Activated naive CD8-positive, alpha-beta T cell treated with anti-CD3 and anti-CD28 coated beads, Interleukin-2, amount 50 U/mL, for 24 hours (primary cell): ENCODE measurements around the gene DHFR2.
"Not testable (repeated sequence)": the region's sequence is repeated elsewhere in the genome, so short reads cannot be mapped to it uniquely, and the experiment has no call there.

Source experiments
- ATAC-seq: fragments of 150-1000 bp; cut with Tn5 transposase; one replicate; pipeline ENCODE4 v1.10.0; 2021
- DNase-seq: peaks from one replicate; pipeline ENCODE4 v3.0.0; 2021
- H3K27ac Mint-ChIP-seq: one replicate; pipeline ENCODE4 v1.8.0; 2021; ENCODE audit warnings: mild to moderate bottlenecking, mixed read lengths
- H3K27me3 Mint-ChIP-seq: one replicate; pipeline ENCODE4 v1.8.0; 2021; ENCODE audit warnings: mixed read lengths
- H3K36me3 Mint-ChIP-seq: one replicate; pipeline ENCODE4 v1.8.0; 2021; ENCODE audit warnings: low read depth, mixed read lengths
- H3K4me1 Mint-ChIP-seq: one replicate; pipeline ENCODE4 v1.8.0; 2021; ENCODE audit warnings: mixed read lengths
- H3K4me3 Mint-ChIP-seq: one replicate; pipeline ENCODE4 v1.8.0; 2021; ENCODE audit warnings: mild to moderate bottlenecking, moderate library complexity, mixed read lengths
- H3K9me3 Mint-ChIP-seq: one replicate; pipeline ENCODE4 v1.8.0; 2021; ENCODE audit warnings: mixed read lengths

The DHFR2 gene

DNA sequence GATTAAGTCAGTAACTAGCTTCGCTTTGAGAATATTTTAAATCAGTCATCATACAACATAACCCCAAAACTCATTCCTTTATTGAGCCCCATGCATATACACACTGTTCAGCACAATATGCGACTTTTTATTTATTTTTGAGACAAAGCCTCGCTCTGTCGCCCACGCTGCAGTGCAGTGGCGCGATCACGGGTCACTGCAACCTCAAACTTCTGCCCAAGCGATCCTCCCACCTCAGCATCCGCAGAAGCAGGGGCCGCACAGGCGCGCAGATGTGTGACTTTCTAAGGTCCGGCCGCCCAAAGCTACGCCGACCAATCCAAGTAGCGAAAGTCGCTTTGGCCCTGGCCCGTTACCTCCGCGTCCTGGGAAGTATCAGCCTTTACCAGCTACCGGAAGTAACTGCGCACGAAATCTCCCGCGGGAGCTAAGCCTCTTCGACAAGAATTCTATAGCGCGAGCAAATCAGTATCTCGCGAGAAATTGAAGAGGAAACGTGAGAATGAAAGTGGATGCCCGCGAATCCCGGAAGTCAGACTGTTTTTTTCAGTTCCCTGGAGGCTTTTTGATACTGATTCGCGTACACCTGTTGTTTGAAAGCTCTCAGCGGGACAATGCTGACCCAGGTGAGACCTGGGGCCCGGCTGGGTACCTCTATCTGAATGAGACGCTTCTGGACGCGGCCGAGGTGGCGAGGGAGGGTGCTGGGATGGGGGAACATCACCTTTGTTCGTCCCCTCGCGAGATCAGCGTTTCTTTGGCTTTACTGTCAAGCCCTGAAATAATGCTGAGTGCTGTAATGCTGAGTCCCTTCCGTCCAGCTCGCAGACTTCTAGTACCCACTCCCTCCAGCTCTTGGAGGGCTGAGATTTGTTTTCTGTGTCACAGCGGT lies at the start of gene DHFR2, which contains the start of gene NSUN3:
TSS of gene DHFR2 (minus strand) at position 404 of the 892 bp plus-strand sequence. CDS start 1,405 bp downstream, outside the sequence.
TSS of gene NSUN3 (plus strand) at position 549 of the 892 bp plus-strand sequence. CDS start at position 615, 66 bp downstream.
- ATAC-seq (peak; percentile 88), DNase-seq (peak; percentile 81)
- Mint-ChIP-seq H3K4me3 (peak within 1 kb of the TSS; percentile 99), H3K4me1 (peaks cover 53% of the 10 kb centered on the region), H3K36me3 (peaks cover 38% of the 10 kb centered on the region), H3K9me3 (no peaks in the 10 kb centered on the region), H3K27ac (peak within 1 kb of the TSS; percentile 99), H3K27me3 (no peaks in the 10 kb centered on the region)

GRCh38 chr3:94110854-94111253 lies 48.1 kb upstream of the DHFR2 start:
- Mint-ChIP-seq H3K36me3 (peaks cover 27% of the 10 kb centered on the region), H3K4me1 (no peaks in the 10 kb centered on the region), H3K27ac (no peak overlapping the region), H3K4me3 (no peak overlapping the region), H3K9me3 (no peaks in the 10 kb centered on the region), H3K27me3 (no peaks in the 10 kb centered on the region)
- DNase-seq, result no peak
- no peak for ATAC-seq

DNA sequence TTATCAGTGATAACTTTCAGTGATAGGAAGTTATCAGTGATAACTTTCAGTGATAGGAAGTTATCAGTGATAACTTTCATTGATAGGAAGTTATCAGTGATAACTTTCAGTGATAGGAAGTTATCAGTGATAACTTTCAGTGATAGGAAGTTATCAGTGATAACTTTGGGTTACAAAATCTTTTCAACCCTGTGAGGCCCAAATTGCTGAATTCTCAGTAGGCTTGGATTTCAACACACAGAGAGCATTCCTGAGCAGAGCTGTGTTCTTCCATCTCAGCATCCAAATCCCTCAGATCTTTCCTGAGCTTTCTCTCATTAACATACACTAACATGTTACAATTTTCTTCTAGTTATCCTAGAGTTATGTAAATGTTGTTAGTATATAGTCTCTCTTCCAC lies 47.5 kb upstream of the DHFR2 start:
- H3K36me3 Mint-ChIP-seq, result peaks cover 26% of the 10 kb centered on the region
- not testable (repeated sequence) for H3K4me1 Mint-ChIP-seq, H3K27me3 Mint-ChIP-seq, DNase-seq, H3K4me3 Mint-ChIP-seq, H3K9me3 Mint-ChIP-seq, H3K27ac Mint-ChIP-seq, ATAC-seq

DNA sequence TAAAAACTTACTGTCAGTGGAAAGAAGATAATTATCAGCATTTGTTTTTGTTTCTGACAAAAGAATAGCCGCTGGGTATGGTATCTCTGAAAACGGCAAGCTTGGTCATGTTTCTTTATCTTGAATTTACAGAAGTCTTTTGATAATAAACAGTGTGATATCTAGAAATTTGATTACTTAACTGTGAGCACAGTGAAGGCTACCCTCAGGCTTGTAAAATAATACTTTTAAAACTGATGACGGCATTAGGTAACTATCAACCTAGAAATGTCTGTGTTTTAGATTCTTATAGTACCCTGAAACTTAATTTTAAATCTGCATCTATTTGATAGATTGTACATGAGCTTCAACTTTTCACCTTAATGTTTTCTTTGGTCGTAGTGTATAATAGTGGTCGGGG lies 43.6 kb upstream of the DHFR2 start:
- Mint-ChIP-seq H3K36me3 (peaks cover 18% of the 10 kb centered on the region), H3K27ac (no peak overlapping the region), H3K4me1 (no peaks in the 10 kb centered on the region), H3K9me3 (no peaks in the 10 kb centered on the region), H3K27me3 (no peaks in the 10 kb centered on the region), H3K4me3 (no peak overlapping the region)
- DNase-seq (no peak), ATAC-seq (no peak)

DNA sequence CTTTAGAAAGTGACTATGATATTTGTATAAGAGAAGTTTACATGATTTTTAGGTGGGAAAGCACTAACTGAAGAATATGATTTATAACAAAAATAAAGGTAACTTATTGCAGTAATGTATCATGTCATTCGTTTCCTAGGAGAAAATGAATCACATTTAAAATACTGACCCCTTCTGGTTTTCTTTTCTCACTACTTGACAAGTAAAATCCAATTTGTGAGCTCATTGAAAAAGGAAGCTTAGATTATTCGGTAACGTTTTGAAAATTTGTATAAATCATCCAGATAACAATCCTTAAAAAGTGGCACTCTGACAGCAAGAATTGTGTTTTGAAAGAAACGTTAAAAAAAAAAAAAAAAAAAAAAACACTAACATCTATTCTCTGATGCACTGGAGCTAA lies 39.1 kb upstream of the DHFR2 start:
- DNase-seq, result no peak
- H3K27me3 Mint-ChIP-seq, result no peaks in the 10 kb centered on the region
- H3K4me3 Mint-ChIP-seq, result no peak overlapping the region
- no peak for ATAC-seq
- H3K4me1 Mint-ChIP-seq, result peaks cover 3% of the 10 kb centered on the region
- H3K27ac Mint-ChIP-seq, result no peak overlapping the region
- H3K36me3 Mint-ChIP-seq, result peaks cover 30% of the 10 kb centered on the region
- no peaks in the 10 kb centered on the region for H3K9me3 Mint-ChIP-seq

GRCh38 chr3:94099311-94099710 lies 36.6 kb upstream of the DHFR2 start:
- Mint-ChIP-seq H3K9me3 (no peaks in the 10 kb centered on the region), H3K4me3 (no peak overlapping the region), H3K36me3 (peaks cover 29% of the 10 kb centered on the region), H3K27me3 (no peaks in the 10 kb centered on the region), H3K27ac (no peak overlapping the region), H3K4me1 (peaks cover 3% of the 10 kb centered on the region)
- DNase-seq (no peak), ATAC-seq (no peak)

DNA sequence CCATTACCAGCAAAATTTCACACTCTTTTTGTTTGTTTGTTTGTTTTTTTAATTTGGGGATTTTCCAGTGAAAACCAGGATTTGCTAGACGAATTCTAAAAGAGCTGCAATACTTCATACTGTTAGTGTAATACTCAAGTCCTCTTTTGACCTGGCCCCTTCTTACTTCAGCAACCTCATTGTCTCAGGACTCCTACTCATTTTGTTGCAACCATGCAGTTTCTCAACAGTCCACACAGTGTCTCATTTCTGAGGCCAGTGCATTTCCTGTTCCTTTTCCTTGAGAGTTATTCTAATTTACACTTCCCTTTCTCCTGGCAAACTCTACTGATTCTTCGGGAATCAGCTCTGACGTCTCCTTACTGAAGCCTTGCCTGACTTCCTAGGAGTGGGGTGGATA lies 35.7 kb upstream of the DHFR2 start:
- Mint-ChIP-seq H3K27me3 (no peaks in the 10 kb centered on the region), H3K4me1 (peaks cover 3% of the 10 kb centered on the region), H3K4me3 (no peak overlapping the region), H3K27ac (no peak overlapping the region), H3K9me3 (no peaks in the 10 kb centered on the region), H3K36me3 (peaks cover 29% of the 10 kb centered on the region)
- no peak for DNase-seq
- ATAC-seq, result no peak

DNA sequence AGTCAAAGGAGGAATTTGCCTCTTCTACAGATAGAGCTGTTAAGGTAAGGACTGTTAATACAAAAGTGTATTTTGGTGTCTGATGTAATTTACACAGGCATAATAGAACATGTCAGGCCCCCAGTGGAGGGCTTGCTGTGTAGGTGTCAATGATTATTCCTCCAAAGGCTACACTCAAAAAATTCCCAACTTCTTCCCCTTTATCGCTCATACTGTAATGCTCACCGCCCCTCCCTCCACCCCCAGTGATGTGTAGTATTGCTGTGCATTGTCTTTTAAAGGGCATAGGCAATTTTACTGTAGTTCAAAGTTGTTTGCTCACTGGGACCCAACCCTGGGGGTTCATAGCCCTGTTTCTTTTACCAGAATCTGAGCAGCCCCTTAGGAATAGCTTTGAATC lies 32.4 kb upstream of the DHFR2 start:
- Mint-ChIP-seq H3K36me3 (peaks cover 36% of the 10 kb centered on the region), H3K4me1 (peaks cover 3% of the 10 kb centered on the region), H3K27ac (no peak overlapping the region), H3K27me3 (no peaks in the 10 kb centered on the region), H3K9me3 (no peaks in the 10 kb centered on the region), H3K4me3 (no peak overlapping the region)
- ATAC-seq (no peak), DNase-seq (no peak)

GRCh38 chr3:94093151-94093550 lies 30.4 kb upstream of the DHFR2 start:
- ATAC-seq, result no peak
- Mint-ChIP-seq H3K9me3 (no peaks in the 10 kb centered on the region), H3K4me3 (no peak overlapping the region)

GRCh38 chr3:94092086-94092485 lies 29.4 kb upstream of the DHFR2 start:
- H3K4me3 Mint-ChIP-seq, result no peak overlapping the region
- H3K27ac Mint-ChIP-seq, result no peak overlapping the region
- DNase-seq (no peak), ATAC-seq (no peak)
- H3K27me3 Mint-ChIP-seq, result no peaks in the 10 kb centered on the region
- no peaks in the 10 kb centered on the region for H3K9me3 Mint-ChIP-seq
- H3K36me3 Mint-ChIP-seq, result peaks cover 35% of the 10 kb centered on the region
- no peaks in the 10 kb centered on the region for H3K4me1 Mint-ChIP-seq

More at GRCh38 chr3:94093151-94093550, 30.4 kb upstream of the DHFR2 start:
- peaks cover 2% of the 10 kb centered on the region for H3K4me1 Mint-ChIP-seq
- H3K27me3 Mint-ChIP-seq, result no peaks in the 10 kb centered on the region
- H3K27ac Mint-ChIP-seq, result no peak overlapping the region
- DNase-seq, result no peak
- H3K36me3 Mint-ChIP-seq, result peaks cover 41% of the 10 kb centered on the region

- Mint-ChIP-seq H3K4me3 (no peak overlapping the region), H3K9me3 (no peaks in the 10 kb centered on the region), H3K27me3 (no peaks in the 10 kb centered on the region), H3K27ac (no peak overlapping the region), H3K36me3 (peaks cover 36% of the 10 kb centered on the region), H3K4me1 (no peaks in the 10 kb centered on the region)
- DNase-seq (no peak), ATAC-seq (no peak)
These were observed 26.4 kb upstream of the DHFR2 start for GRCh38 chr3:94089126-94089525.

GRCh38 chr3:94083261-94083660 lies 20.5 kb upstream of the DHFR2 start:
- Mint-ChIP-seq H3K4me3 (no peak overlapping the region), H3K9me3 (no peaks in the 10 kb centered on the region)

GRCh38 chr3:94082391-94082937 lies 19.7 kb upstream of the DHFR2 start:
- H3K27me3 Mint-ChIP-seq, result no peaks in the 10 kb centered on the region
- no peak overlapping the region for H3K4me3 Mint-ChIP-seq
- H3K4me1 Mint-ChIP-seq, result peaks cover 41% of the 10 kb centered on the region
- no peaks in the 10 kb centered on the region for H3K9me3 Mint-ChIP-seq
- ATAC-seq, result peak; percentile 40
- H3K27ac Mint-ChIP-seq, result no peak overlapping the region
- DNase-seq, result no peak
- peaks cover 24% of the 10 kb centered on the region for H3K36me3 Mint-ChIP-seq

More at GRCh38 chr3:94083261-94083660, 20.5 kb upstream of the DHFR2 start:
- Mint-ChIP-seq H3K27ac (no peak overlapping the region), H3K4me1 (peaks cover 37% of the 10 kb centered on the region), H3K36me3 (peaks cover 25% of the 10 kb centered on the region), H3K27me3 (no peaks in the 10 kb centered on the region)
- DNase-seq (no peak), ATAC-seq (peak; percentile 24)

DNA sequence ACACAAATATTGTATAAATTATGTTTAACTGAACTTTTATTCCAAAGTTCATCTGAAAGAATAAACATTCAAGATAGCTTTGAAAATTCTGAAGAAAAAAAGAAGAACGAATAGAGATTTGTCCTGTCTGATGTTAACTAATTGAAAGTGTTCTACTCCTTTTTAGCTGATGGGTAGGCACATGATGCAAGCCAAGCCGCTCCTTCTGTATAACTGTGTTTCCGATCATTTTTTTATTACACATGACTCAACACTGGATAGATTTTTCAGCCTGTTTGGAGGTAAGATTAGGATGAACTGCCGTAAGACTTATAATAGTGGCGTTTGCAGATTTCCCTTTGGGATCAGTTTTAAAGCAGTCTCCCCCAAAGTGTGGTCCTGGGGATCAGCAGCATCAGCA lies 19.2 kb upstream of the DHFR2 start:
- H3K27ac Mint-ChIP-seq, result no peak overlapping the region
- ATAC-seq, result no peak
- DNase-seq, result no peak
- H3K36me3 Mint-ChIP-seq, result peaks cover 28% of the 10 kb centered on the region
- peaks cover 41% of the 10 kb centered on the region for H3K4me1 Mint-ChIP-seq
- H3K9me3 Mint-ChIP-seq, result no peaks in the 10 kb centered on the region
- no peaks in the 10 kb centered on the region for H3K27me3 Mint-ChIP-seq
- H3K4me3 Mint-ChIP-seq, result no peak overlapping the region

GRCh38 chr3:94080552-94080951 lies 17.8 kb upstream of the DHFR2 start:
- not testable (repeated sequence) for H3K27me3 Mint-ChIP-seq, H3K27ac Mint-ChIP-seq, H3K4me3 Mint-ChIP-seq, H3K9me3 Mint-ChIP-seq, DNase-seq, ATAC-seq
- H3K4me1 Mint-ChIP-seq, result peaks cover 41% of the 10 kb centered on the region
- H3K36me3 Mint-ChIP-seq, result peaks cover 35% of the 10 kb centered on the region
